GM18519 (cell line): ENCODE data around the gene CADPS.

Experiments
- ATAC-seq: cut with Tn5 transposase; IDR thresholded peaks from one replicate; pipeline ENCODE4 v1.9.1; 2021; ENCODE audit warnings: mild to moderate bottlenecking, moderate library complexity; ENCODE audit not compliant: unreplicated experiment, low FRiP score

The CADPS gene

DNA sequence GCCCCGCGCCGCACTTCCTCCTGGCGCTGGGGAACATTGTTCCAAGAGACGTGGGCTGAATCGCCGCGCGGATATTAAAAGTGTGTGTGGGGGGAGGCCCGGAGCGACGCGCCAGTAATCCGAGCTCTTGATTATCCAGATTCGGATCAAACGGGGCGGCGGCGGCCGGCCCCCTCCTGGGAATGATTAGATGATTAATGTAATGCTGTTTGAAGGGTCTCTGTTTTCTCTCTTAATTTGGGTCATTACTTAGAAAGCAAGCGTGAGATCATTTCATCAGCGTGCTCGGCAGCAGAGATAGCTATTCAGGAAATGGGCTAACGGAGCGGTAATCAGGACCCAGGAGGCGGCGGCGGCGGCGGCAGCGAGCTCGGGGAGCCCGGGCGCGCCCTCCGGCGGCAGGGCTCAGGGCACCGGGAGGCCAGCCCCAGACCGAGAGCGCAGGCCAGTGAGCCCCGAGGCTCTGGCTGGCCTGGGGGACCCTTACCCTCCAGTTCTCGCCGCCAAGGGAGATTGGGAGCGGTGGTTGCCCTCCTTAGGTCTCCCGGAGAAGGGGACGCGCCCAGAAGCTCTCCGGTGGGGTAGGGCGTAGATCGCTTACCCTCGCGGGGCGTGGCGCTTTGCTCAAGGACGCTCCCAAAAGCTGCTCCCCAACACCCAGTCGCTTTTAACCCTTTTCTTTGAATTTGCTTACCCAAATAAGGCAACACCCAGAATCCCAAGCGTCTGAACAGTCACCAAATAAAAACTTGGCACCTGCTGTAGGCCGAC lies 506.3 kb downstream of the CADPS start:
- ATAC-seq: no peak

GRCh38 chr3:62368290-62368704 lies 506.9 kb downstream of the CADPS start:
- ATAC-seq: no peak

DNA sequence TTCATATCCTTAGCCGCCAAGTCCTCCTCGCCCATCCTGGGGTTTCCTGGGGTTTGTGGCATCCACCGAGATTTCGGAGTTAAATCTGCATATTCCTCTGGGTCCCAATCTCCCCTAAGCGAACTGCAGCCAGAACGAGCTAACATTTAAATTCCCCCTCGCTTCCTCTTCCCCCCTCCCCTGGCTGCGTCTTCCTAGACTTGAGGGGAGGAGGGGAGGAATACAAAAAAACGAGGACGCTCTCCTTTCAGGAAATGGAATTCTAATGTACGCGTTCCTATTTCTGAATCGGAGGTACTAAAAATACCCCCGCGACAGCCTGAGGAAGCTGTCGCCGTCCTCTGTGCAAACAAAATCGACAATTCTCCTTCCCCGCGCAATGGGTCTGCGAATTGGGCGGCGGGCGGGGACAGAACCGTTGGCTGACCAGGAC lies 507.4 kb downstream of the CADPS start:
- no peak for ATAC-seq

DNA sequence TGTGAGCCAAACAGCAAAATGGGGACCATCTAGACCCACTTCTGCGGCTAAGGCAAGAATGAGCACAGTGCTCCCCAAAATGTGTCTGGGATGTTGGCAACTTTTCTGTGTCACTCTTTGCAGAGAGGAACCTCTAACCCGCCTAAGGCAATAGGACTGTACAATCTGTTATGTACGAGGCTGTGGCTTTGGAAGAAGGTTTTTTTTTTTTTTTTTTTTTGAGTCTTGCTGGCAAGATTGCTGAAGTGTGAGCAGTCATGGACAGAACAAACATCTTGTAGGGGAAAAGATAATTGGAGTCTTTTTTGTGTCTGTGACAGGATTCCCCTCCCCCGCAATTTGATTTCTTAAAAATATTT lies 509.1 kb downstream of the CADPS start:
- ATAC-seq: no peak

DNA sequence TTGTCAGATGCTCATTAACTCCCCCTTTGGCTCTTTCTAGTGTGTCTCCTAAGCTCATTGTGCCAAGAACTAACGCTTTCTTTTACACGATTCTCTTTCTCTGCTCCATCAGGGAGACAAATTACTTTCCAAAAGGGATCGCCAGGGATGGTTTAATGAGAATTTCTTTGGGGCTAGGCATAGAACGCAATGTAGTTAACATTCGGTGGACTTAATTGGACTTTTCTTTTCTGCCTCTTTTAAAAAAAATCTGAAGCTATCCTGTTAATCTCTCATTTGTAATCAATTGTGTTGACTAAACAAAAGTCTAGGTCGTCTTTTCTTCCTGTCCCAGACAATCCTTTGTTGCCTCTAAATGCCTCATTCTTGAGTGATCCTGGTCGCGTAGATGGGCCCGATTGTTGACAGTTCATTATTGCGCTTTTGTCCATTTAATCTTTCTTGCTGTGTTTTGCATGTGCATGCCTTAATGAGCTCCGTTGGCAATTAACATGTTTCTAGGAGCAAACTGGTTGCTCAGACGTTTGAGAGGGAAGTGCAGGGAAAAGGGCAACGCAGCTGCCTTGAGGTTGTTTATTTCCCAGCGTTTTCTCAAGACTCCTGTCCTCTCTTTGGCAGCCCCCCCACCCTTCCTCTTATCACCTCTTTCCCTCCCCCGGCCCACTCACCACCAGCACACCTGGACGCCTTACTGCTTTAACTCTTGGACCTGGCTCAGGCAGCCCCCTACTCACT lies 509.7 kb downstream of the CADPS start:
- no peak for ATAC-seq

DNA sequence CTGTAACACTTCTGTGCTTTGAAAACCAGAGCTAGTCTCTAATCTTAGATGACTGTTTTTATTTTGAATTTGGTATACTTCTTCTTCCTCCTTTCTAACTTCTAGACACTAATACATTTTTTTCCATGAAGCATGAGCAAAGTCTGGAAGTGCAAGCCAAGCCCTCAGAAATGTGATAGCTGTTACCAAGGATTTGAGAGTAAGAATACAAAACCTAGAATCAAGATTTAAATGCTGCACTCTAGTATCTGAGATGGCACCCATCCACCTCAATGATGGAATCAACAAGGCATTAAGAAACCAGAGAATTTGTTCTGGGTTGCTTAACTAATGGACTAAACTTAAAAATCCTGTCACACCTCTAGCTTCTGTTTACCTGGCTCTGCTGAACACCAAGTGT lies 511.0 kb downstream of the CADPS start:
- ATAC-seq: no peak

DNA sequence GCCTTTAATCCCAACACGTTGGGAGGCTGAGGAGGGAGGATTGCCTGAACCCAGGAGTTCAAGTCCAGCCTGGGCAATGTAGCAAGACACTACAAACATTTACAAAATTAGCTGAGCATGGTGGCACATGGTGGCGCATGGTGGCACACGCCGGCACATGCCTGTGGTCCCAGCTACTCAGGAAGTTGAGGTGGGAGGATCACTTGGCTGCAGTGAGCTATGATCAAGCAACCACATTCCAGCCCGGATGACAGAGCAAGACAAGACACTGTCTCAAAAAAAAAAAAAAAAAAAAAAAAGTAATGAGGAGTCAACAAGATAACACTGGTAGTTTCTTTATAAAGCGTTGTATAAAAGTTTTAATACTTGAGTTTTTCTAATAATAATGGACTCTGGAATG lies 511.9 kb downstream of the CADPS start:
- no peak for ATAC-seq

GRCh38 chr3:62361824-62362223 lies 513.4 kb downstream of the CADPS start:
- no peak for ATAC-seq

DNA sequence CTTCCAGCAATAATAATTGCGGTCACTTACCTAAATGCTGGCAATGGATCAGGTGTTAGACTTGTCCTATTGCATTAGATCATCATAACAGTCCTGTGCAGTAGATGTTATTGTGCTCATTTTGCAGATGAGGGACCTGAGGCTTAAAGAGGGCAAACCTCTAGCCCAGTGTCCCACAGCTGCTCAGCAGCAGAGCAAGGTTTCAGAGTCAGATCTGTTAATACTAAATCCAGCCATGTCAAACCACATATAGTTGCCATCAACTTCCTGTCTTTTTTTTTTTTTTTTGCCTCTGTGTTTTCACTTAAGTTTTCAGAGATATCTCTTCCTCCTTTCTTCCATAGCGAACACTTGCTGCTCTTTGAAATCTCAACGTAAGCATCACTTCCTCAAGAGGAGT lies 514.0 kb downstream of the CADPS start:
- ATAC-seq: no peak

DNA sequence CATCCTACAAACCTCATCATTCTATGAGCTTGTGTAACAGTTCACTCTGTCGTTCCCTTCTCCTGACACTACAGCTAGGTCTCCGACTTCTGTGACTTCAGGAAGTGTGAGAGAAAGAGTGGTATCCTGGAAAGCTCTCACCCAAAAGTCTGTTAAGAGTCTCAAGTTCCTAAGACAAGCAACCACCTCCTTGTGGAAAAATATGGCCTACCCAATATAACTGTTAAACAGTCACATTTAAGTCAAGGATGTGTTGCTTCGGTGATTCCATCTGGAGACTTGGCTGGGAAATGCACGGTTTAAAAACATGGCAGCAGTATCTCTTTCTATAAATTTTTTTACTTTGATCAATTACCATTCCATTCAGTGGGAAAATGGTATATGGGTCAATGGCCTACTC lies 515.7 kb downstream of the CADPS start:
- ATAC-seq: no peak

DNA sequence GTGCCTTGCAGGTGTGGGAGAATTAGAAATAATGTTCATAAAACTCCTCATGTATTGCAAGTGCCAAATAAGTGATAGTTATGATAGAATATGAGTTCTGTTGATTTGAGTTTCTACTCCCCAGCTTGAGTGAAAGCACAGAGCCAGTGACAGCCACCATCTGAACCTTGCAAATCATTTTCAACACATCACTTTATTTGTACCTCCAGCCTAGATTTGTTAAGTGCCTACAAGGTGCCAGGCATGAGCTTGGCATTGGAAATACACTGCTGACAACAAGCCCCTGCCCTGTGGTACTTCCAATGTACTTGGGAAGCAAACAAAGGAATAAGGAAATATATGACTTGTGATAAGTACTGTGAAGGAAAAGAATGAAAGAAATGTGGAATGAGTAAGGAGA lies 518.9 kb downstream of the CADPS start:
- no peak for ATAC-seq

DNA sequence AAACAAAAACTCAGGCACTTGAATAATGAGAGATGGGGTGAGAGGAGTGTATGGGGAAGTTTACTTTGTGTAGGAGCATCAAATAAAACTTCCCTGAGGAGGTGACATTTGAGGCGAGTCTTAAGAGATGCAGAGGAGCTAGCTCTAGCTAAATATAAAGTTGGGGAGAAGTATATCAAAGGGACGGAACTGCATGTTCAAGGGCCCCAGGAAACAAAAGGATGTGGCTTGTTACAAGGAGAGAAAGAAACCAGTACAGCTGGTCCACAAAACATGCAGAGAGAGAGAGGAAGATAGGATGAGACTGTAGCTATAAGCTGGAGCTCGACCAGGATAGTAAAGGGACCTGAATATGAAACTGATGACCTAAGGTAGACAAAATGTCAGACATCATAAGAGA lies 519.5 kb downstream of the CADPS start:
- ATAC-seq: no peak
